ENCODE measurements around the gene LRRC47. TPM values are rescaled to one million over a fixed set of nuclear protein-coding genes. Genes with fewer than 3 reads are reported as not detected.
A peak's percentile ranks its signal among the peaks of the same experiment; 100 is the strongest.

LRRC47 gene
- total and polyA plus RNA-seq, 2 of the 13 experiments (the other 11 are each of a cell fraction or from before 2014, with no cell fraction given): 18.3 to 52.5 TPM

DNA sequence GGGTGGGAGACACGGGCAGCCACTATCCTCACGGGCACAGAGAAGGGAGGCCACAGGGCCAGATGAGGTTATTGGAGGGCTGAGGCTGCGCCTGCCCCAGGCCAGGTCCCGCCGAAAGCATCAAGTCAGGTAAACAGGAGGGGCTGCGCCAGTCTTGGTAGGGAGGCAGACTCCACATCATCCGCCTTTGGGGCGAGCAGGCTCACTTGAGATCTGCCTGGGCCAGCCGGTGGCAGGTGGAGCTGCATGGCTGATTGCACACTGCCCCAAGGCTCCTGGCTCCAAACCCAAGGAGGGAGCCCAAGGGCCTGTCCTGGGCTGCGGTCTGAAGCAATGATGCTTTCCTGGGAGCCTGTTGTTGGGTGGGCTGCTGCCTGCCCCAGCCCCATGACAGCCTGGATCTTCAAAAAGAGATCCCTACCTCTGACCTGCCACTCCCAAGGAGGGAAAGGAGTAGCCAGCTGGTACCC is 19.2 kb downstream of the LRRC47 start (continued):
- TF ChIP-seq, protein P1, sequence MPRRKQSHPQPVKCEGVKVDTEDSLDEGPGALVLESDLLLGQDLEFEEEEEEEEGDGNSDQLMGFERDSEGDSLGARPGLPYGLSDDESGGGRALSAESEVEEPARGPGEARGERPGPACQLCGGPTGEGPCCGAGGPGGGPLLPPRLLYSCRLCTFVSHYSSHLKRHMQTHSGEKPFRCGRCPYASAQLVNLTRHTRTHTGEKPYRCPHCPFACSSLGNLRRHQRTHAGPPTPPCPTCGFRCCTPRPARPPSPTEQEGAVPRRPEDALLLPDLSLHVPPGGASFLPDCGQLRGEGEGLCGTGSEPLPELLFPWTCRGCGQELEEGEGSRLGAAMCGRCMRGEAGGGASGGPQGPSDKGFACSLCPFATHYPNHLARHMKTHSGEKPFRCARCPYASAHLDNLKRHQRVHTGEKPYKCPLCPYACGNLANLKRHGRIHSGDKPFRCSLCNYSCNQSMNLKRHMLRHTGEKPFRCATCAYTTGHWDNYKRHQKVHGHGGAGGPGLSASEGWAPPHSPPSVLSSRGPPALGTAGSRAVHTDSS (CRISPR knock-in tag; conservative IDR thresholded peaks at IDR 0.05): no peak
- no peak for TF ChIP-seq HOXA5 (CRISPR knock-in tag; IDR thresholded peaks at IDR 0.05)
- TF ChIP-seq ATM (IDR thresholded peaks at IDR 0.05; ENCODE audit: borderline replicate concordance): no peak
- TF ChIP-seq CBFB (CRISPR knock-in tag; IDR thresholded peaks at IDR 0.05): no peak
- TF ChIP-seq CCDC6 (CRISPR knock-in tag; IDR thresholded peaks at IDR 0.05): 0 out of 2 replicates have a peak, but pooled peaks have one; percentile 37
- TF ChIP-seq HDAC6 (IDR thresholded peaks at IDR 0.05; ENCODE audit: low read depth, low read length): no peak
- TF ChIP-seq, protein P2, sequence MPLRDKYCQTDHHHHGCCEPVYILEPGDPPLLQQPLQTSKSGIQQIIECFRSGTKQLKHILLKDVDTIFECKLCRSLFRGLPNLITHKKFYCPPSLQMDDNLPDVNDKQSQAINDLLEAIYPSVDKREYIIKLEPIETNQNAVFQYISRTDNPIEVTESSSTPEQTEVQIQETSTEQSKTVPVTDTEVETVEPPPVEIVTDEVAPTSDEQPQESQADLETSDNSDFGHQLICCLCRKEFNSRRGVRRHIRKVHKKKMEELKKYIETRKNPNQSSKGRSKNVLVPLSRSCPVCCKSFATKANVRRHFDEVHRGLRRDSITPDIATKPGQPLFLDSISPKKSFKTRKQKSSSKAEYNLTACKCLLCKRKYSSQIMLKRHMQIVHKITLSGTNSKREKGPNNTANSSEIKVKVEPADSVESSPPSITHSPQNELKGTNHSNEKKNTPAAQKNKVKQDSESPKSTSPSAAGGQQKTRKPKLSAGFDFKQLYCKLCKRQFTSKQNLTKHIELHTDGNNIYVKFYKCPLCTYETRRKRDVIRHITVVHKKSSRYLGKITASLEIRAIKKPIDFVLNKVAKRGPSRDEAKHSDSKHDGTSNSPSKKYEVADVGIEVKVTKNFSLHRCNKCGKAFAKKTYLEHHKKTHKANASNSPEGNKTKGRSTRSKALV (CRISPR knock-in tag; IDR thresholded peaks at IDR 0.05): no peak
- TF ChIP-seq ZNF180 (CRISPR knock-in tag; IDR thresholded peaks at IDR 0.05; ENCODE audit: borderline replicate concordance, low read depth): no peak
- no peak for TF ChIP-seq FOXA1 (IDR thresholded peaks at IDR 0.05)
- TF ChIP-seq FOXA1 (CRISPR knock-in tag; IDR thresholded peaks at IDR 0.05): no peak
- TF ChIP-seq, protein P3, sequence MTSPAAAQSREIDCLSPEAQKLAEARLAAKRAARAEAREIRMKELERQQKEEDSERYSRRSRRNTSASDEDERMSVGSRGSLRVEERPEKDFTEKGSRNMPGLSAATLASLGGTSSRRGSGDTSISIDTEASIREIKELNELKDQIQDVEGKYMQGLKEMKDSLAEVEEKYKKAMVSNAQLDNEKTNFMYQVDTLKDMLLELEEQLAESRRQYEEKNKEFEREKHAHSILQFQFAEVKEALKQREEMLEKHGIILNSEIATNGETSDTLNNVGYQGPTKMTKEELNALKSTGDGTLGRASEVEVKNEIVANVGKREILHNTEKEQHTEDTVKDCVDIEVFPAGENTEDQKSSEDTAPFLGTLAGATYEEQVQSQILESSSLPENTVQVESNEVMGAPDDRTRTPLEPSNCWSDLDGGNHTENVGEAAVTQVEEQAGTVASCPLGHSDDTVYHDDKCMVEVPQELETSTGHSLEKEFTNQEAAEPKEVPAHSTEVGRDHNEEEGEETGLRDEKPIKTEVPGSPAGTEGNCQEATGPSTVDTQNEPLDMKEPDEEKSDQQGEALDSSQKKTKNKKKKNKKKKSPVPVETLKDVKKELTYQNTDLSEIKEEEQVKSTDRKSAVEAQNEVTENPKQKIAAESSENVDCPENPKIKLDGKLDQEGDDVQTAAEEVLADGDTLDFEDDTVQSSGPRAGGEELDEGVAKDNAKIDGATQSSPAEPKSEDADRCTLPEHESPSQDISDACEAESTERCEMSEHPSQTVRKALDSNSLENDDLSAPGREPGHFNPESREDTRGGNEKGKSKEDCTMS (CRISPR knock-in tag; conservative IDR thresholded peaks at IDR 0.05): no peak
- TF ChIP-seq, protein P4, sequence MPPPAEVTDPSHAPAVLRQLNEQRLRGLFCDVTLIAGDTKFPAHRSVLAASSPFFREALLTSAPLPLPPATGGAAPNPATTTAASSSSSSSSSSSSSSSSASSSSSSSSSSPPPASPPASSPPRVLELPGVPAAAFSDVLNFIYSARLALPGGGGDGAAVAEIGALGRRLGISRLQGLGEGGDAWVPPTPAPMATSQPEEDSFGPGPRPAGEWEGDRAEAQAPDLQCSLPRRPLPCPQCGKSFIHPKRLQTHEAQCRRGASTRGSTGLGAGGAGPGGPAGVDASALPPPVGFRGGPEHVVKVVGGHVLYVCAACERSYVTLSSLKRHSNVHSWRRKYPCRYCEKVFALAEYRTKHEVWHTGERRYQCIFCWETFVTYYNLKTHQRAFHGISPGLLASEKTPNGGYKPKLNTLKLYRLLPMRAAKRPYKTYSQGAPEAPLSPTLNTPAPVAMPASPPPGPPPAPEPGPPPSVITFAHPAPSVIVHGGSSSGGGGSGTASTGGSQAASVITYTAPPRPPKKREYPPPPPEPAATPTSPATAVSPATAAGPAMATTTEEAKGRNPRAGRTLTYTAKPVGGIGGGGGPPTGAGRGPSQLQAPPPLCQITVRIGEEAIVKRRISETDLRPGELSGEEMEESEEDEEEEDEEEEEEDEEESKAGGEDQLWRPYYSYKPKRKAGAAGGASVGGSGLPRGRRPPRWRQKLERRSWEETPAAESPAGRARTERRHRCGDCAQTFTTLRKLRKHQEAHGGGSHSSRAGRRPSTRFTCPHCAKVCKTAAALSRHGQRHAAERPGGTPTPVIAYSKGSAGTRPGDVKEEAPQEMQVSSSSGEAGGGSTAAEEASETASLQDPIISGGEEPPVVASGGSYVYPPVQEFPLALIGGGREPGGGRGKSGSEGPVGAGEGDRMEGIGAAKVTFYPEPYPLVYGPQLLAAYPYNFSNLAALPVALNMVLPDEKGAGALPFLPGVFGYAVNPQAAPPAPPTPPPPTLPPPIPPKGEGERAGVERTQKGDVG (CRISPR knock-in tag; IDR thresholded peaks at IDR 0.05; ENCODE audit: borderline replicate concordance): no peak
- no peak for TF ChIP-seq HNRNPH1 (optimal IDR thresholded peaks at IDR 0.05; ENCODE audit: low read depth, low read length)
- TF ChIP-seq ZBTB42 (CRISPR knock-in tag; IDR thresholded peaks at IDR 0.05): no peak
- TF ChIP-seq ZNF780A (CRISPR knock-in tag; IDR thresholded peaks at IDR 0.05): no peak
- no peak for TF ChIP-seq ZNF350 (CRISPR knock-in tag; IDR thresholded peaks at IDR 0.05; ENCODE audit: borderline replicate concordance, low read depth)
- TF ChIP-seq PCBP2 (optimal IDR thresholded peaks at IDR 0.05; ENCODE audit: low read depth, low read length, poor library complexity, severe bottlenecking): no peak
- no peak for TF ChIP-seq CBX5 (CRISPR knock-in tag; IDR thresholded peaks at IDR 0.05; ENCODE audit: borderline replicate concordance)
- TF ChIP-seq FOXC1 (CRISPR knock-in tag; IDR thresholded peaks at IDR 0.05; ENCODE audit: borderline replicate concordance): 0 out of 2 replicates have a peak, but pooled peaks have one; percentile 25
